ENCODE results near the gene AGPAT4. TPM values are rescaled to one million over a fixed set of nuclear protein-coding genes. Genes with fewer than 3 reads are reported as not detected.

Gene AGPAT4
- polyA plus RNA-seq, 1 donor, result 23.7 TPM

GRCh38 chr6:161116554-161116953 lies 157.3 kb downstream of the AGPAT4 start:
- DNase-seq, result no peak

DNA sequence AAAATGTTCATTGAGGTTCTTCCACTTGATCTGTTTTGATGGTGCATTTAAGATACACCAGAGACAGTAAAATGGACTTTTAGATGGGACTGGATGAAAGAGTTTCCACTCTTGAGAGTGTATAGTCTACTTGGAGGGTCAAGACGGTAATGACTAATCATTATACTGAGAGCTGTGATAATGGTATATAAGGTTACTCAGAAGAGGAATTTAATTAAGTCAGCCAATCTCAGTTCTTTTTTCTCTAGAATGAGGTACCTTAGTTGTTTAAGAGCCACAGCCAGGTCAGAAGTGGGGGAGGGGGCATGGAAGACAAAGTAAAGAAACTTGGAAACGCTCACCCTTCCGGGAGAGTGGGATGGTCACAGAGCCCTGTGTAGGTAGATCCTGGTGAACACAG lies 158.4 kb downstream of the AGPAT4 start:
- no peak for DNase-seq

DNA sequence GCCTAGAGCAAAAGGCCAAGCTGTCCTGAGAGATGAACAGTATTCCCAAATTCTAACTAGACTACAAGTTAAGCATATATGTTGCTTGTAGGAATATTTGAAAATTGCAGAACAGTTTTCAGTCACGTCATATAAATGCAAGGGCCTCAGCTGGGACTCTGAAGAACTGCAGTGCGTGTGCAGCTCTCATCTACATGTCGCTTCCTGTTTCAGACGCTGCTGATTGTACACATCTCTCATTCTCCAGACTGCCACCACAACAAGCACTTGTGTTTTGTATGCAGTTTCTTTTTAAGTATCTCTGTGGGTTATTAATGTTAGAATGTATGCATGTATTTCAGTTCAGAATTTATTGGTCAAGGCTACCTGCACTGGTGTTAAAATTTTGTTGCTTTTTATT lies 162.6 kb downstream of the AGPAT4 start:
- no peak for DNase-seq

GRCh38 chr6:161110028-161110779 lies 163.7 kb downstream of the AGPAT4 start:
- no peak for DNase-seq

GRCh38 chr6:161109366-161109765 lies 164.5 kb downstream of the AGPAT4 start:
- DNase-seq, result no peak

DNA sequence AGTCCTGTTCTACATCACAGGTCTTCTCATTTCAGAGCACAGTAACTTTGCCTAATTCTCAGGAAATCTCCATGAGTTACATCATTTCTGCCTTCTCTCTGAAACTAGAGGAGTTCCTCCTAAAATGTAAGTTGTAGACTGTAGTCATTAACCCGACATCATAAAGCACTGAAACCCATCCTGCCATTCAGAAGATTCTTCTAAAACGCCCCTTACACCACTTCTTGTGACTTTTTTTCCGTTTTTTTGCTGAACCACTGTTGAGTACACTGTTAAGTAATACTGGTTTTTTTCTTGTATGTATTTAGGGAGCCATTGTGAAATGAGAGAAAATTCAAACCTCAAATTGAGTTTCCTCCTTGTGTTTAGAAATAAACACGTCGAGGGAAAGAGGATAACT lies 164.9 kb downstream of the AGPAT4 start:
- DNase-seq, result no peak

GRCh38 chr6:161107779-161108730 lies 165.8 kb downstream of the AGPAT4 start:
- DNase-seq, result no peak

GRCh38 chr6:161105408-161105807 lies 168.5 kb downstream of the AGPAT4 start:
- DNase-seq, result no peak

DNA sequence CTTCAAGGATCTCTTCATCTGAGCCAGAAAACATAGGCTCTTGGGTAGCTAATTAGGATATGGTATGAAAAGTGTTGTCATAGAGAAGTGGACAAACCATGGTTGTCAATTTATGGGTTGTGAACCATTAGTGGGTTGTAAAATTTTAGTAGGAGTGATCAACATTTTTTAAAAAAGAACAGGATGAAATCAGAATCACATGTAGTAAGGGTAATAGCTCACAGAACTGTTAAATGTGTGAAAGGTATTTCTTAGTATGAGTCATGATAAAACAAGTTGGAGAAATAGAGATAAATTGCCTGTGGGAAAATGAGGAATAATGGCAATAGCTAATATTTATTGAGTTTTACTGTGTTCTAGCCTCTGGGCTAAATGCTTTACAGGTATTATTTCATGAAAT lies 168.9 kb downstream of the AGPAT4 start:
- no peak for DNase-seq

- DNase-seq, result no peak
These were observed 170.4 kb downstream of the AGPAT4 start for GRCh38 chr6:161103475-161103874.

DNA sequence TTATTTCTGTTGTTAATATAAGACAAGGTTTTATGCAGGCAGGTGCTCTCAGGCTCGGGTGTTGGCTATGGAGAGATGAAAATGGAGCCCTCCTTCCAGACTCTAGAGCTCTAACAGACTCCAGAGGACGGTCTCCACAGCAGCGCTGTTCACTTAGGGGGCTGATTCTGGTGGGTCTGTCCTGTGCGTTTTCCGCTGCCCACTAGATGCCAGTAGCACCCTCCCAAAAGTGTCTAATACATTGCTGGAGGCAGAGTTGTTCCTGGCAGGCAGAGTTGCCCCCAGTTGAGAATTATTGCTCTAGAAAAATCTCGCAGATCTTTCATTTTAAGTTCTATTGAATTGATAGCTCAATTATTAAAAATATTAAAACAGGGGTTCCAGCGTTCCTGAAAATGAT lies 172.3 kb downstream of the AGPAT4 start:
- DNase-seq, result no peak

GRCh38 chr6:161100072-161100471 lies 173.8 kb downstream of the AGPAT4 start:
- DNase-seq, result no peak

DNA sequence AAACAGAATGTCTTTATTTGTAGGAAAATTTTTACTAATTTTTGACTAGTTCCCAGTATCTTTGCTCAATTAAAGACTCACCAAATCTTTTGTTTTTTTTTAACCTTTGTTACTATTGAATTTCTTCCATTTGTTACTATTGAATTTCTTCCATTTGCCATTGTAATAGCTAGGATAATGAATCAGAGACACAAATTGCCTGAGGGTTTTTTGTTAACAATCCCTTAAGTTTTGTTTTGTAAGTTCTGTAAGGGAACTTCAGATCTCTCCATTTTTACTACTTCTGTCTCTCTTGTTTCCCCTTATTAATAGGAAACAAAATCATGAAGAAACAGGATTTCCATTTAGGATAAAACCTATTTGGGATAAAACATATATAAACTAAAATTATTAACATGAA lies 177.9 kb downstream of the AGPAT4 start:
- no peak for DNase-seq

DNA sequence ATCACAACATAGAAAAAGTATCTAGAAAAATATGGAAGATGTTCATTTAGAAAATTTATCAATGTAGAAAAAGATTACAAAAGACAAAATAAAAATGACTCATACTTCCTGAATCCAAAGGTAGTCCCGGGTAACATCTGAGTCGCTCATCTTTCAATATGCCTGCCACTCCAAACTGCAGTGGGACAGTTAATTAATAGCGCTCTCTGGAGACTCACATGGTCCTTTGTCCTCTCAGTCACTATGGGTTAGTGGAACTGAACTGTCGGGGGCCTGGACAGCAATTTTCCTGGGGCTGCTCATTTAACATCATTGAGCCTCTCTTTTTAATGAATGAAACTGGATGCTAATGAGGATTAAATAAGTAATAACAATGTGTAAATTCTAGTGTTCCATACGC lies 178.9 kb downstream of the AGPAT4 start:
- no peak for DNase-seq

GRCh38 chr6:161091972-161092701 lies 181.7 kb downstream of the AGPAT4 start:
- DNase-seq, result no peak

GRCh38 chr6:161091151-161091550 lies 182.7 kb downstream of the AGPAT4 start:
- no peak for DNase-seq

GRCh38 chr6:161088676-161089328 lies 185.1 kb downstream of the AGPAT4 start:
- no peak for DNase-seq

DNA sequence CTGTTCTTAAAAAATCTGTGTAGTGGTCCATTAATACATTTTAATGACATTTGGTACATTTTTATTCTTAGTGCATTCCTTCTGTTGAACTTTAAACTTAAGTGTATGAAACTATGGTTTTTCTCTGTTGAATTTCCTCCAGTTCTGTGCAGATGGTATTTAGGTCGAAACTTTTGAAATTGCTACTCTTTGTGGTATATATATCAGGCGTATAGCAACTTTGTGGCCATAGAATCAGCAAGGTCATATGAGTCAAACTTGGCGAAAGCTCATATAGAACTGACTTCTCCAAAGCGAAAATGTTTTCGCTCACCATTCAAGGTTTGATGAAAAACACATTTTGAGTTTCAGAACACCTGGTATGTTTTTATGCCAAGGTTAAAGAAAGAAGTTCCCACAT lies 188.6 kb downstream of the AGPAT4 start:
- DNase-seq, result no peak

DNA sequence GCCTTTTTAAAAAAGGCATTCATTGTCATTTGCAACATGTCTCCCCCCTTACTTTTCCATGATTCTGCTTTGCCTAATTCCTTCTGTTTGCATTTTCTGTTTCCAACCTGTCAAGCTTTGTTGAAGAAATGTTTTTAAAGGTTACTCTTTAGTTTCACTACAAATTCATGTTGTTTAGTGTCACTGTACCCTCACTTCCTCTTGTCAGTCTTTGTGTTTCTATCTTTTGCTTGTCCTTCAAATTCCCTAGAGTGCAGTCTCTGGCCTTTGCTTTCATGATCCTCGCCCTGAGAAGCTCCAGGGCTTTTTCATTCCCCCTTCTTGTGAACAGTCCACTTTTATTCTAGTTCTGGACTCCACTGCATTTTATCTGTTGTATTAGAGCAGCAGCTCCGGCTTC lies 191.6 kb downstream of the AGPAT4 start:
- no peak for DNase-seq

- DNase-seq, result no peak
These were observed 193.4 kb downstream of the AGPAT4 start for GRCh38 chr6:161080263-161080970.
